ENCODE results near the gene ZNF581.

Gene ZNF581

GRCh38 chr19:55626350-55626749 is 17.1 kb upstream of the ZNF581 start:
- DNase-seq (ENCODE audit: low read depth) = peak; percentile 67

GRCh38 chr19:55632463-55632834 is 11.0 kb upstream of the ZNF581 start:
- DNase-seq (ENCODE audit: low read depth) = peak; percentile 71

GRCh38 chr19:55633861-55634260 is 9.6 kb upstream of the ZNF581 start:
- DNase-seq (ENCODE audit: low read depth) = no peak

GRCh38 chr19:55635334-55635717 is 8.1 kb upstream of the ZNF581 start:
- DNase-seq (ENCODE audit: low read depth) = no peak

- no peak for DNase-seq (ENCODE audit: low read depth)
These were observed 7.5 kb upstream of the ZNF581 start for GRCh38 chr19:55635856-55636440.

GRCh38 chr19:55636723-55637122 is 6.7 kb upstream of the ZNF581 start:
- DNase-seq (ENCODE audit: low read depth) = no peak

- DNase-seq (ENCODE audit: low read depth) = no peak
These were observed 5.9 kb upstream of the ZNF581 start for GRCh38 chr19:55637534-55637933.

GRCh38 chr19:55638864-55639359 is 4.5 kb upstream of the ZNF581 start:
- DNase-seq (ENCODE audit: low read depth) = peak; percentile 38

- DNase-seq (ENCODE audit: low read depth) = peak; percentile 55
These were observed 3.3 kb upstream of the ZNF581 start for GRCh38 chr19:55640043-55640576.

GRCh38 chr19:55640577-55641425 is 2.6 kb upstream of the ZNF581 start, which contains the start of gene ZNF580:
Gene ZNF580, plus strand, starts transcription at chr19:55641002. Its CDS starts 1,507 bp downstream, at chr19:55642509.
- peak; percentile 32 for DNase-seq (ENCODE audit: low read depth)

GRCh38 chr19:55641426-55642152 is 1.9 kb upstream of the ZNF581 start:
- DNase-seq (ENCODE audit: low read depth) = no peak

GRCh38 chr19:55642153-55643002 is 1.1 kb upstream of the ZNF581 start:
- no peak for DNase-seq (ENCODE audit: low read depth)

GRCh38 chr19:55643887-55644176 is 383 bp downstream of the ZNF581 start:
- no peak for DNase-seq (ENCODE audit: low read depth)

GRCh38 chr19:55644191-55644833 is 863 bp downstream of the ZNF581 start:
- DNase-seq (ENCODE audit: low read depth) = no peak

- DNase-seq (ENCODE audit: low read depth) = no peak
These were observed 1.5 kb downstream of the ZNF581 start for GRCh38 chr19:55644842-55645511.

- DNase-seq (ENCODE audit: low read depth) = no peak
These were observed 2.0 kb downstream of the ZNF581 start for GRCh38 chr19:55645512-55645881.

- DNase-seq (ENCODE audit: low read depth) = no peak
These were observed 3.7 kb downstream of the ZNF581 start for GRCh38 chr19:55646889-55647731.

GRCh38 chr19:55647732-55648584 is 4.5 kb downstream of the ZNF581 start, which contains the start of gene CCDC106:
Gene CCDC106, plus strand, starts transcription at chr19:55648212. Its CDS starts 835 bp downstream, at chr19:55649047.
- DNase-seq (ENCODE audit: low read depth) = no peak
